Left hindlimb (tissue), 1 donor: Measurements from ENCODE around the gene EVC2.
"Not testable (repeated sequence)": the region's sequence is repeated elsewhere in the genome, so short reads cannot be mapped to it uniquely, and the experiment has no call there.

Experiments used
- DNase-seq: peaks from one replicate; pipeline ENCODE4 v3.0.0-alpha.2; 2018

The EVC2 gene

GRCh38 chr4:5616331-5616950 lies 91.9 kb downstream of the EVC2 start:
- no peak for DNase-seq

- no peak for DNase-seq
Observed at GRCh38 chr4:5615496-5616075, 92.8 kb downstream of the EVC2 start.

GRCh38 chr4:5611750-5612149 lies 96.6 kb downstream of the EVC2 start:
- DNase-seq, result no peak

DNA sequence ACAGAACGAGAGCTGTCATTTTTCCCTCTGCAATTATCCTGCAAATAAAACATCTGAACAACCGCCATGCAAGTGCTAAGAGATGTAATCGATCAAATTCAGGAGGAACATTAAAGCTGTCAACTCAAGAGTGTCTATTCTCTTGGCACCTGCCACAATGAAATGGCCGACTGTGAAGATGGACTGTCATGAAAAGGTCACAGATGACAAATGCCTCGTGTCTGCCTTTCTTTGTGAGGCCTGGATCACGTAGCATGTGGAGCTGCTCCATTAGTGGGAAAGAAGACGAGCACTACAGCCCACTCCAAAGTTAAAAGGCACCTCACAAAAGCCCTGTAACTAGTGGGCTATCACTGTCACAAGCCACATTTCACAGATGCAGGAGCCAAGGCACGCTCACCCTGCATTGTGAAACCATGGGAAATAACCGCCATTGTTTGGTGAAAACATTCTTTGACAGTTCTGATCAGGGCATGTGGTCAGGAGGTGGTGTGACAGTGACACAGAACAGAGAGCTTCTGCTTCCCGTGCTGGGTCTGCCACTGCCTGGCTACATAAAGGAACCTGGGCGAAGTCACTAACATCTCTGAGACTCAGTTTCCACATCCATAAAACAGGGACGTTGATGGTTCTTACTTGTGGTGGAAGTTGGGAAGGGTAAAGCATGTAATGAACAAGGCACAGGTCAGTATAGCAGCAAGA lies 98.9 kb downstream of the EVC2 start:
- no peak for DNase-seq

- not testable (repeated sequence) for DNase-seq
Observed at GRCh38 chr4:5593828-5594227, 114.5 kb downstream of the EVC2 start.

GRCh38 chr4:5592272-5592671 lies 116.1 kb downstream of the EVC2 start:
- no peak for DNase-seq

GRCh38 chr4:5589495-5589894 lies 118.9 kb downstream of the EVC2 start:
- DNase-seq, result no peak

GRCh38 chr4:5588046-5588445 lies 120.3 kb downstream of the EVC2 start:
- no peak for DNase-seq

DNA sequence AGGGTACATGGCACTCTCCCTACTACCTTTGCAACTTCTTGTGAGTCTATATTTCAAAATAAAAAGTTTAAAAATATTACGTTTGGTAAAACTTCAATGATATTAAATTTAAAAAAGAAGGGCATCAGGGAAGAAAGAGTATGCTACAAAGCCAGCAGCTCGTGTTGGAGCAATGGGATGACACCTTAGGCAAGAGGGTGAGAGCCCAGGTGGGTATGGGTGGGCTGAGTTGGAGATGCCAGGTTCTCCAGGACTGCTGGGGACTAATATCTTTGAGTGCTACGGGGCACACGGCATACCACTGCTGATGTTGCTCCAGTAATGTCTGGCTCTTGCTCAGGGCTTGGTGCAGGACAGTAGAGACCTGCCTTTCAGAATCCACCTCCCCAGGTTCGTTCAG lies 132.4 kb downstream of the EVC2 start:
- DNase-seq, result no peak

DNA sequence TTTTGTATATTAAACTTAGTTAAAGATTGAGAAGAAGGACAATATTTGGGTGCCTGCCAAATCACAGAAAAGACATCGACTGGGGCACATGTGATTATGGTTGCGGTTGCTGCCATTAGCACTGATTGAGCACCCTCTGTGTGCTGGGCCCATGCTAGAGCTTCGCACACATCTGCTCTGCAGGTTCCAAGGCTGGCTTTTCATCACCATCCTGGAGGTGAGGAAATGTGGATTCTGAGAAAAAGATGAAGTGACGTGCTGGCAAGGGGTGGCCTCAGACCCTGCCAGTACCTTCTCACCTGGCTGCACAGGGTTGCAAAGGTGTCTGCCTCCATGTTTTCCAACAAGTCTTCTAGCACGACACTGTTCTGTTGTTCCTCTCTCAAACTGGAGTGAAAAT lies 134.0 kb downstream of the EVC2 start:
- DNase-seq, result no peak

DNA sequence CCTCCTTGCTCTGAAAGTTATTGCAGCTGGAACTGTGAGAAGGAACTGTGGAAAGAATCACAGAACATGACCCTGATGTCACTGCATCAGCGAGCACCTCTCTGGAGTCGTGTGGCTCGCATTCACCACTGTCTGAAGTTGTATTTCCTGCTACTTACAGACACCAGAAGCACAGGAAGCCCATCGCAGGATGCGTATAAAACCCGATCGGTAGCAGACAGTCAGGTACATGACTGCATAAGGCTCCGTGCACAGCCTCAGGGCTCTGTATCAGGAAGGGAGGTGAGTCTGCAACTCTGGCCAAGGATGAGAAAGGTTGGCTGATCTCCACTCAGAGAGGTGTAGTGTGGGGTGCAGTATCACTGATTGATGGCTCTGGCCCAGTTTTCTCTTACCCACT lies 134.4 kb downstream of the EVC2 start:
- DNase-seq, result no peak

GRCh38 chr4:5572751-5573150 lies 135.6 kb downstream of the EVC2 start:
- DNase-seq, result no peak

GRCh38 chr4:5572114-5572513 lies 136.2 kb downstream of the EVC2 start:
- DNase-seq, result no peak

DNA sequence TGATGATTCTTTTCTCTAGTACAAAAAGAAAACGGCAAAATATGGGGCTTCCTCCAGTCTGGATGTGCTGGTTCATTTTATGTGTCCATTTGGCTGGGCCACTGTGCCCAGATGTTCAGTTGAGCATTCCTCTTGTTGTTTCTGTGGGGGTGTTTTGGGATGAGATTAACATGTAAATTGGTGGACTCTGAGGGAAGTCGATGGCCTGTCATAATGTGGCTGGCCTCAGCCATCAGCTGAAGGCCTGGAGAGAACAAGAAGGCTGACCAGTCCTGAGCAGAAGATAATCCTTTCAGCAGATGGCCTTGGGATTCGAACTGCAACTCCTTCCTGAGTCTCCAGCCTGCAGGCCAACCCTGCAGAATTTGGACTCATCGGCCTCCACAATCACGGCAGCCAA lies 136.7 kb downstream of the EVC2 start:
- DNase-seq, result no peak

GRCh38 chr4:5569451-5569850 lies 138.9 kb downstream of the EVC2 start:
- no peak for DNase-seq

DNA sequence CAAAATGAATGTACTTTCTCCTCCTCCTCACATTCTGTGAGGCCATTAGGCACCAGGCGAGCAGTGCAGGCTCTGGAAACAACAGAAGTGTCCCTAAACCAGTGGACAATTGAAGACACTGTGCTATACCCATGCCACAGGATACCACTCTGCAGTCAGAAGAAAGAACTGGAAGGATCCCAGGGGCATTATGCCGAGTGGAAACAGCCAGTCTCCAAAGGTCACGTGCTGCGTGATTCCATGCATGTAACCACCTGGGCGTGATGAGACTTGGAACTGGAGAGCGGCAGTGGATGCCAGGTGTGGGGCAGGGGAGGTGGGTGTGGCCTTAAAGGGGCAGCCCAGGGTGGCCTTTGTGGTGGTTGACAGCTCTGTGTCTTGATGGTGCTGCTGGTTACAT lies 139.4 kb downstream of the EVC2 start:
- DNase-seq, result no peak

GRCh38 chr4:5568336-5568735 lies 140.0 kb downstream of the EVC2 start:
- no peak for DNase-seq

GRCh38 chr4:5566991-5567390 lies 141.4 kb downstream of the EVC2 start:
- no peak for DNase-seq

DNA sequence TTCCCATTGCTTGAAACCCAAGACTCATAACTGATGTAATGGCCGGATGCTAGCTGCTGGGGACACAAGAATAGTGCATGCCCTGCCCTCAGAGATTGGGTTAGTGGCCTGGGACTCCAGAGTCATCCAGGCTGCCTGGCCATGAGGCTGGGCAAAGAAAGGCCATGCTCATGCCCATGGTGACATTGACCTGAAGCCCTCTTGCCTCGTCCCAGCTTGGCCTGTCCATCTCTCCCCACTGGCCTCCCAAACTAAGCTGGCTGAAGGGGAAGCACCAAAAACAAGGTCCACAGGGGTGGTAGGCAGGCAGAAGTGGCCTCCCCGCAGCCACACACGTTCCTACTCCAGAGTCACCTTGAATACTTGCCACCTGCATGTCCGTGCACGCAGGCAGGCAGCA lies 141.8 kb downstream of the EVC2 start:
- DNase-seq, result no peak

- no peak for DNase-seq
Observed at GRCh38 chr4:5563856-5564255, 144.5 kb downstream of the EVC2 start.

- DNase-seq, result no peak
Observed at GRCh38 chr4:5562476-5562875, 145.9 kb downstream of the EVC2 start.

DNA sequence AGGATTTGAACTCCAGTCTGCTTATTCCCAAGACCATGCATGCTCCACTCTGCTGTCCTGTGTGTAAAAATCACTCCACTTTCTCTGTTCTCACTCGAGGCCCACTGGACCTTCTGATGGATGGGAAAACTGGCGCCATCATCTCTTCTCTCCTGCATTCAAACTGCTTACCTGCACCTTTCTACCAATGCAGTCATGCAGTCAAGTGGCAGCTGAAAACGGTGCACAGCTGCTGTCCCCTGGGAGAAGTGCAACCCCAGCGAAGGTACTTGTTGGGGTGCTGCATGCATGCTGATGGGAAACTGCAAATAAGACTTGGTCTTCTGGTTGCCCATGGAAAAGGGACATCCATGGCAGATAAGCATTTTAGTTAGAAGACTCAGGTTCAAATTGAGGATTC lies 147.1 kb downstream of the EVC2 start:
- no peak for DNase-seq

DNA sequence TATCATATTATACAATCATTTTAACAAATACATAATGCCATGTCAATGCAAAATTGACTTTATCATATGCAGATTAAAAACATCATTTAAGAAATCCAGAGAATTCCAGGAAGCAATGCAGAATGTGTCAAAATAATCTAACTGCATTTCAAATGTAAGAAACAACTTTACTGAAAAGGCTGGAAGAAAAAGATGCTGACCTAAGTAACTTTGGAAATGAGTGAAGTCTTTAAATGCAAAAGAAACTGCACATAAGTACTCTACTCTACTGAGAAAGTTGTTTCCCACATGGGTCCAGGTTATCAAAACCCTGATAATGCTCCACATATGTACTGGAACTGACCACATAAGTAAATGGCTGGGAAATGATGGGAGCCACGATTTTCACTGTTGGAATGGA lies 149.9 kb downstream of the EVC2 start:
- DNase-seq, result no peak

- no peak for DNase-seq
Observed at GRCh38 chr4:5554376-5554775, 154.0 kb downstream of the EVC2 start.

DNA sequence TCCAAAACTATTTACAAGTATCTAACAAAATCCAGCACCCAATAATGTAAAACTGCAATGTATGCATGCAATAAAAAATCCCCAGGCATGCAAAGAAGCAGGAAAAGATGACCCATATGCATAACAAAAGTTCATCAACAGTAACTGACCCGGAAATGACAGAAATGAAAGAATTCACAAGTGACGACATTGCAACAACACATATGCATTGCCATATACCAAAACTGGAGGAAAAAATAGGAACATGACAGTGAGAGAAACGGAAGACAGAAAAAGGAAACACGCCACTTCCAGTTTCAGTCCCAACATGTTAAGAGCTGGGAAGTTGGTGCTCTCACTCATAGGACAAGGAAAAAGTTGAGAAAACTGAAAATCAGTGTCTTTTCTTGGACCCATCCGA lies 154.6 kb downstream of the EVC2 start:
- DNase-seq, result no peak
